PC-9 (cell line): ENCODE results near the gene MTUS2. TPM values are rescaled to one million over a fixed set of nuclear protein-coding genes. Genes with fewer than 3 reads are reported as not detected.

ENCODE experiments used
- BruUV-seq: library from RNA; stranded (reverse); fragments of 400-500 nt; replicated peaks from 2 replicates; lab custom pipeline; 2021; lab: Mats Ljungman, UMichigan
- CTCF ChIA-PET: fragments of 300-600 bp; sonication (Branson Sonifier 250); formaldehyde crosslinking; loops from one replicate; lab custom pipeline; 2022; ENCODE audit warnings: antibody characterized with exemption; lab: Charles Lee
- POLR2A ChIA-PET: fragments of 300-600 bp; sonication (Branson Sonifier 250); formaldehyde crosslinking; loops from one replicate; lab custom pipeline; 2022; ENCODE audit warnings: antibody characterized with exemption; ENCODE audit not compliant: unreplicated experiment; lab: Charles Lee
- DNase-seq, 2 experiments: peaks; one replicate each; pipeline versions ENCODE4 v3.0.0 to v3.0.0-alpha.2; 2015 to 2022; ENCODE audit warnings: mixed read lengths in 1 of 2
- H2AFZ ChIP-seq: fragments of 200-600 bp; sonication (generic); 2 replicates; pipeline ENCODE4 v1.8.1; 2017; ENCODE audit warnings: antibody characterized with exemption
- H3F3A ChIP-seq: fragments of 200-600 bp; sonication (generic); 2 replicates; pipeline ENCODE4 v1.8.1; 2017; ENCODE audit warnings: antibody characterized with exemption, mild to moderate bottlenecking, low read depth; ENCODE audit not compliant: insufficient read depth
- H3K27ac ChIP-seq: fragments of 200-600 bp; sonication (generic); 2 replicates; pipeline ENCODE4 v1.6.1; 2016; ENCODE audit warnings: mixed run types
- H3K27me3 ChIP-seq: fragments of 200-600 bp; sonication (generic); 2 replicates; pipeline ENCODE4 v1.6.1; 2016; ENCODE audit warnings: low read depth, mixed run types; ENCODE audit not compliant: insufficient read depth
- H3K36me3 ChIP-seq: fragments of 200-600 bp; sonication (generic); 2 replicates; pipeline ENCODE4 v1.6.1; 2016; ENCODE audit warnings: low read depth, mixed run types
- H3K4me1 ChIP-seq: fragments of 200-600 bp; sonication (generic); replicated peaks from 2 replicates; pipeline ENCODE4 v1.6.1; 2016; ENCODE audit warnings: mixed run types; ENCODE audit not compliant: insufficient read depth
- H3K4me2 ChIP-seq: fragments of 200-600 bp; sonication (generic); 2 replicates; pipeline ENCODE4 v1.6.1; 2017; ENCODE audit warnings: mixed run types
- H3K4me3 ChIP-seq: fragments of 200-600 bp; sonication (generic); 2 replicates; pipeline ENCODE4 v1.6.1; 2016; ENCODE audit warnings: mixed run types
- H3K79me2 ChIP-seq: fragments of 200-600 bp; sonication (generic); 2 replicates; pipeline ENCODE4 v1.6.1; 2017; ENCODE audit warnings: low read depth, mixed run types
- H3K9me2 ChIP-seq: fragments of 200-600 bp; sonication (generic); 2 replicates; pipeline ENCODE4 v1.8.1; 2017; ENCODE audit warnings: mild to moderate bottlenecking; ENCODE audit not compliant: insufficient read depth
- H3K9me3 ChIP-seq: fragments of 200-600 bp; sonication (generic); 2 replicates; pipeline ENCODE4 v1.8.1; 2016; ENCODE audit warnings: low read depth; ENCODE audit not compliant: insufficient read depth
- H4K20me1 ChIP-seq: fragments of 200-600 bp; sonication (generic); 2 replicates; pipeline ENCODE4 v1.8.1; 2017; ENCODE audit not compliant: insufficient read depth
- CTCF ChIP-seq: fragments of 200-600 bp; sonication (generic); conservative IDR thresholded peaks from 2 replicates; pipeline ENCODE4 v1.6.1; 2017; ENCODE audit warnings: mixed run types, antibody characterized with exemption, mild to moderate bottlenecking, moderate library complexity
- EZH2 ChIP-seq: fragments of 200-600 bp; sonication (generic); IDR thresholded peaks from 2 replicates; pipeline ENCODE4 v1.8.0; 2017; ENCODE audit warnings: antibody characterized with exemption, low read depth
- intact Hi-C: fragments of 100-400 bp; cut with micrococcal nuclease; formaldehyde crosslinking; loops from one replicate; pipeline ENCODE4 v1.10.0; 2022; ENCODE audit not compliant: unreplicated experiment
- total RNA-seq: library from RNA; stranded (reverse); gene quantifications from 2 replicates; pipeline ENCODE4 v1.2.3, GENCODE V29; 2021

The MTUS2 gene
- total RNA-seq, 1 experiment from 2014 or later, result not detected

- H3K4me3 ChIP-seq, result no peak overlapping the region
- TF ChIP-seq CTCF, result no peak
- TF ChIP-seq EZH2, result no peak
- peaks cover 85% of the 10 kb centered on the region for H4K20me1 ChIP-seq
- no peaks in the 10 kb centered on the region for H3K9me2 ChIP-seq
- intact Hi-C loops, result no loop called here
- no peaks in the 10 kb centered on the region for H3K9me3 ChIP-seq
- no peak overlapping the region for H3K27ac ChIP-seq
- no peak overlapping the region for H3K4me2 ChIP-seq
- ChIA-PET POLR2A (no interaction called here), CTCF (no interaction called here)
- no TSS peak for BruUV-seq
- H3K4me1 ChIP-seq, result no peaks in the 10 kb centered on the region
- DNase-seq, result no peak
- 0 out of 2 replicates have a peak, but pooled peaks cover 3% of the 10 kb centered on the region for H3K79me2 ChIP-seq
- no peaks in the 10 kb centered on the region for H3K27me3 ChIP-seq
- no peak overlapping the region for H2AFZ ChIP-seq
- H3K36me3 ChIP-seq, result peaks cover 36% of the 10 kb centered on the region
- no peaks in the 10 kb centered on the region for H3F3A ChIP-seq
Measured at GRCh38 chr13:29530901-29531300, 710.8 kb downstream of the MTUS2 start.

GRCh38 chr13:29532116-29532515, 712.0 kb downstream of the MTUS2 start:
- ChIA-PET CTCF (no interaction called here), POLR2A (no interaction called here)
- BruUV-seq, result no TSS peak
- H3K9me2 ChIP-seq, result no peaks in the 10 kb centered on the region
- no peak overlapping the region for H2AFZ ChIP-seq
- no peaks in the 10 kb centered on the region for H3F3A ChIP-seq
- H3K27ac ChIP-seq, result no peak overlapping the region
- no peak for DNase-seq
- no peak overlapping the region for H3K4me2 ChIP-seq
- TF ChIP-seq CTCF (no peak), EZH2 (no peak)
- H3K27me3 ChIP-seq, result no peaks in the 10 kb centered on the region
- intact Hi-C loops, result no loop called here
- H3K4me1 ChIP-seq, result no peaks in the 10 kb centered on the region
- H3K4me3 ChIP-seq, result no peak overlapping the region
- peaks cover 34% of the 10 kb centered on the region for H3K36me3 ChIP-seq
- peaks cover 86% of the 10 kb centered on the region for H4K20me1 ChIP-seq
- 0 out of 2 replicates have a peak, but pooled peaks cover 4% of the 10 kb centered on the region for H3K79me2 ChIP-seq
- H3K9me3 ChIP-seq, result no peaks in the 10 kb centered on the region

GRCh38 chr13:29532821-29533220, 712.7 kb downstream of the MTUS2 start:
- no peak for DNase-seq

More at GRCh38 chr13:29532821-29533220, 712.7 kb downstream of the MTUS2 start:
- H3K4me1 ChIP-seq, result no peaks in the 10 kb centered on the region
- peaks cover 32% of the 10 kb centered on the region for H3K36me3 ChIP-seq
- no peak for TF ChIP-seq CTCF
- no peak for TF ChIP-seq EZH2
- no peaks in the 10 kb centered on the region for H3K9me3 ChIP-seq
- no TSS peak for BruUV-seq
- H4K20me1 ChIP-seq, result peaks cover 86% of the 10 kb centered on the region
- ChIA-PET CTCF (no interaction called here), POLR2A (no interaction called here)
- H3K4me3 ChIP-seq, result no peak overlapping the region
- intact Hi-C loops, result no loop called here
- H3F3A ChIP-seq, result no peaks in the 10 kb centered on the region
- no peaks in the 10 kb centered on the region for H3K27me3 ChIP-seq
- 0 out of 2 replicates have a peak, but pooled peaks cover 4% of the 10 kb centered on the region for H3K79me2 ChIP-seq
- H3K27ac ChIP-seq, result no peak overlapping the region
- H3K4me2 ChIP-seq, result no peak overlapping the region
- H3K9me2 ChIP-seq, result no peaks in the 10 kb centered on the region
- H2AFZ ChIP-seq, result no peak overlapping the region
